Ovary (tissue), 9 donors: ENCODE measurements around the gene KAZALD1. TPM values are rescaled to one million over a fixed set of nuclear protein-coding genes. Genes with fewer than 3 reads are reported as not detected.

ENCODE experiments used
- DNase-seq, 5 donors: peaks; one replicate each; pipeline ENCODE4 v3.0.0-alpha.2; 2019 to 2020
- H3K27ac ChIP-seq, 2 donors: fragments of 200-600 bp; one replicate each; pipeline versions ENCODE4 v1.5.1 to v1.8.0; 2019 to 2022
- H3K27me3 ChIP-seq: fragments of 200-600 bp; one replicate; pipeline ENCODE4 v1.8.0; 2022
- H3K36me3 ChIP-seq: fragments of 200-600 bp; sonication (generic); one replicate; pipeline ENCODE4 v1.5.1; 2019
- H3K4me1 ChIP-seq: one replicate; pipeline ENCODE4 v1.8.1; 2013; ENCODE audit warnings: mild to moderate bottlenecking, moderate library complexity; ENCODE audit not compliant: insufficient read depth
- H3K4me3 ChIP-seq: fragments of 200-600 bp; sonication (generic); one replicate; pipeline ENCODE4 v1.5.1; 2017
- H3K9me3 ChIP-seq, 2 donors: fragments of 200-600 bp in 1 of 2; sonication (generic) in 1 of 2; one replicate each; pipeline versions ENCODE4 v1.5.1 to v1.8.1; 2013 to 2019; ENCODE audit warnings: mild to moderate bottlenecking in 1 of 2, moderate library complexity in 1 of 2
- EP300 ChIP-seq: sonication (generic); formaldehyde crosslinking; IDR thresholded peaks from one replicate; pipeline ENCODE4 v1.6.1; 2017; ENCODE audit warnings: antibody characterized with exemption
- POLR2A ChIP-seq: fragments of 450-650 bp; IDR thresholded peaks from one replicate; pipeline ENCODE4 v1.6.1; 2017; ENCODE audit warnings: antibody characterized with exemption, mild to moderate bottlenecking, moderate library complexity
- WGBS, 3 donors: extraction: QIAGEN DNeasy Blood & Tissue Kit in 1 of 3; methylation state at CpG; one replicate each; pipeline versions ENCODE4 v1.1.5 to v1.1.7; 2013 to 2017; 5-methylcytosine and 5-hydroxymethylcytosine counted together
- intact Hi-C, 4 donors: fragments of 100-400 bp; cut with DNase I; formaldehyde crosslinking; loops; one replicate each; pipeline versions ENCODE4 v1.11.0 to v1.15.1; 2022 to 2023
- polyA plus RNA-seq, 2 donors: library from polyadenylated mRNA; stranded (reverse); fragments of 200-250 nt in 1 of 2; fragments of 350-450 nt in 1 of 2; fragmentation: Illumina TruSeq in 1 of 2; extraction: RNeasy Lipid Tissue Mini Kit (QIAGEN cat#74804) in 1 of 2; gene quantifications; one replicate each; pipeline ENCODE4 v1.2.3, GENCODE V29; 2013 to 2014
- total RNA-seq, 7 donors: library from RNA; depleted of rRNA in 2 of 7; stranded (reverse); fragments of >200 nt in 2 of 7; fragmentation: NEBNext Ultra II Directional in 3 of 7; extraction: Animal tissue kit (Norgen Biotek cat#: 25700) in 3 of 7; gene quantifications; one replicate each; pipeline versions ENCODE4 v1.1.0 to v1.2.4, GENCODE V29; 2016 to 2023
- TF ChIP-seq, protein P1 (sequence below), 3 donors: fragments of 450-650 bp in 2 of 3; fragments of 200-600 bp in 1 of 3; IDR thresholded peaks; one replicate each; pipeline versions ENCODE4 v1.5.1 to v1.8.0; 2016 to 2022; ENCODE audit warnings: antibody characterized with exemption in 3 of 3, mild to moderate bottlenecking in 1 of 3
- donor health status: DM: no; HTN: no; CAD: no; lungs with moderate emphysema.
- donor health status: DM: no; HTN: no; CAD: no.
- donor health status: Bipolar disorder and iron deficiency.
- donor health status: DM: yes; HTN: yes; CAD: no.
- donor health status: DM: no; HTN: no; CAD: no.
- donor health status: DM: yes; HTN: yes; CAD: no.

The KAZALD1 gene
- total and polyA plus RNA-seq, 9 donors: 0.46 to 1.9 (median 0.94) TPM; not detected in 2

DNA sequence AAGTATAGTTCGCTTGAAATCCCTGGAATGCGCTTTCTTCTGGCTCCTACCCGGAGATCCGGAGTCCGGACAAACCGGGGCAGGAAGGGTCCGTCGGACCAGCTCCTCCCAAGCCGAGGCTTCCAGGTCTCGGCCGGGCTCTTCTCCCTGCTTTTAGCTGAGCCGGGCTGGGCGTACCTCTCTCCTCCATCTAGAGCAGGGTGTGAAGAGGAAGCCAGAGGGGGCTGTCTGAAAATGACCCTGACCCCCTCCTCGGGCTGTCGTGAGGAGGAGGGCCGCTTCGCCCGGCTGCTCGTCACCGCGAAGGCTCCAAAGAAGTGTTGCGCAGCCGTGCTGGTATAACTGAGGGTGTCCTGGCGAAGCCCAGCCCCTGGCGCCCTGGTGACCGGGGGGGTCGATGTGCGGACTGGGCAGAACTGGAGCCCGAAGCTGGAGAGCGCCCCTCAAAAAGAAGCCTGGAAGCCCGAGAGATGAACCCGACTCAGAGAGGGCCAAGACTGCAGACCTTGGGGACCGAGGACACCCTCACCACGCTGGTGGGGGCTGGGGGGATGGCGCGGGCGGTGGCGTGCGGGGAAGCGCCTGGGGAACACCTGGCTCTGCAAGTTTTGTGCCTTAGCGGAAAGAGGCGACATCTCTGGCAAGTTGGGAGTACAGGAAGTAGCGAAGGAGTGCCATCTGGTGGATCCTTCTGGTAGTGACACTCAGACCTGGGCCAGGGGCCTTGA, 5.7 kb downstream of the KAZALD1 start:
- intact Hi-C loops: loop anchor here in 2 of 4 donors (1.0 to 5.0 kb wide), 2 partner anchors 26 to 35 kb away; partner anchors contain the start of genes PDZD7 (in 1 of the 2) and SFXN3 (in 1 of the 2)
- peaks cover 3% of the 10 kb centered on the region for H3K27me3 ChIP-seq
- H3K27ac ChIP-seq: no peak overlapping the region
- DNase-seq: peak; percentile 62 to 80 (median 75)
- 0 to 3% (median 2%) methylated on average over 40 to 43 of the region's 43 CpGs for WGBS, 3 donors
- TF ChIP-seq POLR2A (no peak), EP300 (no peak)
- TF ChIP-seq, protein P1, sequence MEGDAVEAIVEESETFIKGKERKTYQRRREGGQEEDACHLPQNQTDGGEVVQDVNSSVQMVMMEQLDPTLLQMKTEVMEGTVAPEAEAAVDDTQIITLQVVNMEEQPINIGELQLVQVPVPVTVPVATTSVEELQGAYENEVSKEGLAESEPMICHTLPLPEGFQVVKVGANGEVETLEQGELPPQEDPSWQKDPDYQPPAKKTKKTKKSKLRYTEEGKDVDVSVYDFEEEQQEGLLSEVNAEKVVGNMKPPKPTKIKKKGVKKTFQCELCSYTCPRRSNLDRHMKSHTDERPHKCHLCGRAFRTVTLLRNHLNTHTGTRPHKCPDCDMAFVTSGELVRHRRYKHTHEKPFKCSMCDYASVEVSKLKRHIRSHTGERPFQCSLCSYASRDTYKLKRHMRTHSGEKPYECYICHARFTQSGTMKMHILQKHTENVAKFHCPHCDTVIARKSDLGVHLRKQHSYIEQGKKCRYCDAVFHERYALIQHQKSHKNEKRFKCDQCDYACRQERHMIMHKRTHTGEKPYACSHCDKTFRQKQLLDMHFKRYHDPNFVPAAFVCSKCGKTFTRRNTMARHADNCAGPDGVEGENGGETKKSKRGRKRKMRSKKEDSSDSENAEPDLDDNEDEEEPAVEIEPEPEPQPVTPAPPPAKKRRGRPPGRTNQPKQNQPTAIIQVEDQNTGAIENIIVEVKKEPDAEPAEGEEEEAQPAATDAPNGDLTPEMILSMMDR (IDR thresholded peaks at IDR 0.05): peak; percentile 66 to 84 (median 79)
- peaks cover 8% of the 10 kb centered on the region for H3K4me1 ChIP-seq
- no peaks in the 10 kb centered on the region for H3K9me3 ChIP-seq
- peak overlapping the region; percentile 41 for H3K4me3 ChIP-seq
- no peaks in the 10 kb centered on the region for H3K36me3 ChIP-seq

- 76 to 86% (median 83%) methylated on average over 5 of the region's 5 CpGs for WGBS, 3 donors
- Histone ChIP-seq H3K36me3 (no peaks in the 10 kb centered on the region), H3K9me3 (no peaks in the 10 kb centered on the region), H3K27ac (no peak overlapping the region), H3K4me3 (no peak overlapping the region), H3K27me3 (no peaks in the 10 kb centered on the region), H3K4me1 (peaks cover 6% of the 10 kb centered on the region)
- TF ChIP-seq, protein P1 (IDR thresholded peaks at IDR 0.05): no peak
- TF ChIP-seq EP300: no peak
- TF ChIP-seq POLR2A: no peak
- DNase-seq: no peak
- intact Hi-C loops: loop anchor here in 1 of 4 donors (5.0 kb wide), 1 partner anchor 37 kb away; the partner anchor contains the start of genes PDZD7 and SFXN3
These were observed 7.7 kb downstream of the KAZALD1 start for GRCh38 chr10:101069441-101069840.

DNA sequence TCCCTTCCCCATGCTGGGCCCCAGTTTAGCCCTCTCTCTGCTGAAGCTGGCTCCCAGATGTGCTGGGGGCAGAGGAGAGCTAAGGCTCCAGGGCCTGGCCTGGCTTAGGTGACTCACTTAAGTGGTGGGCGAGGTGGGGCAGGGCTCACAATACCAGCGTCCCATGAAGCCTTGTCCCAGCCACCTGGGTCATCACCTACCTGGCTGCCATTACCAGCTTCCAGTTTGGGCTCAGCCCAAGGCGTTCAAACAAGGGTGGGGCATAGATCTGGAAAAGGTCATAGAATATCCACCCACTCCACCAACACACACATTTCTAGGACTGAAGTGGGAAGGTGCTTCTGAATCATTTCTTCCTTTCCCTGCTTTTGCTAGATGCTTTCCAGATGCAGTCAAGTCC, 8.3 kb downstream of the KAZALD1 start:
- intact Hi-C loops: no loop called here
- Histone ChIP-seq H3K27ac (no peak overlapping the region), H3K4me3 (no peak overlapping the region), H3K4me1 (peaks cover 6% of the 10 kb centered on the region), H3K27me3 (no peaks in the 10 kb centered on the region), H3K9me3 (no peaks in the 10 kb centered on the region), H3K36me3 (no peaks in the 10 kb centered on the region)
- TF ChIP-seq EP300 (no peak), POLR2A (no peak)
- TF ChIP-seq, protein P1 (IDR thresholded peaks at IDR 0.05): no peak
- DNase-seq: no peak
- 77 to 84% (median 78%) methylated on average over 3 of the region's 3 CpGs for WGBS, 3 donors

GRCh38 chr10:101071267-101071884, 9.6 kb downstream of the KAZALD1 start:
- H3K4me3 ChIP-seq: no peak overlapping the region
- H3K4me1 ChIP-seq: peaks cover 3% of the 10 kb centered on the region
- H3K27me3 ChIP-seq: no peaks in the 10 kb centered on the region
- H3K9me3 ChIP-seq: no peaks in the 10 kb centered on the region
- H3K36me3 ChIP-seq: no peaks in the 10 kb centered on the region
- DNase-seq: no peak
- H3K27ac ChIP-seq: no peak overlapping the region
- WGBS, 3 donors: 66 to 77% (median 76%) methylated on average over 6 of the region's 6 CpGs
- intact Hi-C loops: no loop called here
- TF ChIP-seq EP300: no peak
- no peak for TF ChIP-seq POLR2A
- TF ChIP-seq, protein P1 (IDR thresholded peaks at IDR 0.05): no peak
